HS-5 (cell line): Measurements from ENCODE around the gene NDST1.

Source experiments
- DNase-seq: peaks from one replicate; pipeline ENCODE4 v3.0.0-alpha.2; 2012; ENCODE audit warnings: low read depth

NDST1 gene

GRCh38 chr5:150544611-150545219 is 36.8 kb downstream of the NDST1 start:
- DNase-seq, result no peak

GRCh38 chr5:150545246-150545645 is 37.3 kb downstream of the NDST1 start:
- DNase-seq, result no peak

- no peak for DNase-seq
Observed at GRCh38 chr5:150548123-150548522, 40.2 kb downstream of the NDST1 start.

GRCh38 chr5:150549735-150550134 is 41.8 kb downstream of the NDST1 start:
- DNase-seq, result no peak

GRCh38 chr5:150550286-150550685 is 42.4 kb downstream of the NDST1 start:
- no peak for DNase-seq

- DNase-seq, result no peak
Observed at GRCh38 chr5:150551066-150551465, 43.1 kb downstream of the NDST1 start.

- no peak for DNase-seq
Observed at GRCh38 chr5:150553402-150553801, 45.5 kb downstream of the NDST1 start.

GRCh38 chr5:150553911-150554310 is 46.0 kb downstream of the NDST1 start:
- no peak for DNase-seq

- DNase-seq, result no peak
Observed at GRCh38 chr5:150554857-150555256, 46.9 kb downstream of the NDST1 start.

- no peak for DNase-seq
Observed at GRCh38 chr5:150556106-150556505, 48.2 kb downstream of the NDST1 start.

- DNase-seq, result no peak
Observed at GRCh38 chr5:150556859-150557508, 49.1 kb downstream of the NDST1 start.

- no peak for DNase-seq
Observed at GRCh38 chr5:150557509-150557872, 49.6 kb downstream of the NDST1 start.

- no peak for DNase-seq
Observed at GRCh38 chr5:150558088-150558621, 50.2 kb downstream of the NDST1 start.

GRCh38 chr5:150559088-150559487 is 51.2 kb downstream of the NDST1 start:
- DNase-seq, result no peak

GRCh38 chr5:150559701-150560100 is 51.8 kb downstream of the NDST1 start:
- no peak for DNase-seq

- no peak for DNase-seq
Observed at GRCh38 chr5:150560401-150561191, 52.7 kb downstream of the NDST1 start.

- no peak for DNase-seq
Observed at GRCh38 chr5:150561192-150561512, 53.2 kb downstream of the NDST1 start.

- DNase-seq, result no peak
Observed at GRCh38 chr5:150561571-150562275, 53.8 kb downstream of the NDST1 start.

- no peak for DNase-seq
Observed at GRCh38 chr5:150562832-150563231, 54.9 kb downstream of the NDST1 start.

- no peak for DNase-seq
Observed at GRCh38 chr5:150565868-150566267, 57.9 kb downstream of the NDST1 start.

GRCh38 chr5:150567031-150567717 is 59.2 kb downstream of the NDST1 start:
- no peak for DNase-seq

- no peak for DNase-seq
Observed at GRCh38 chr5:150568663-150569062, 60.7 kb downstream of the NDST1 start.
